Ovary (tissue), 9 donors: ENCODE measurements around the gene MINDY3. TPM values are rescaled to one million over a fixed set of nuclear protein-coding genes. Genes with fewer than 3 reads are reported as not detected.

Experiments
- DNase-seq, 5 donors: peaks; one replicate each; pipeline ENCODE4 v3.0.0-alpha.2; 2019 to 2020
- H3K27ac ChIP-seq, 2 donors: fragments of 200-600 bp; one replicate each; pipeline versions ENCODE4 v1.5.1 to v1.8.0; 2019 to 2022
- H3K27me3 ChIP-seq: fragments of 200-600 bp; one replicate; pipeline ENCODE4 v1.8.0; 2022
- H3K36me3 ChIP-seq: fragments of 200-600 bp; sonication (generic); one replicate; pipeline ENCODE4 v1.5.1; 2019
- H3K4me1 ChIP-seq: one replicate; pipeline ENCODE4 v1.8.1; 2013; ENCODE audit warnings: mild to moderate bottlenecking, moderate library complexity; ENCODE audit not compliant: insufficient read depth
- H3K4me3 ChIP-seq: fragments of 200-600 bp; sonication (generic); one replicate; pipeline ENCODE4 v1.5.1; 2017
- H3K9me3 ChIP-seq, 2 donors: fragments of 200-600 bp in 1 of 2; sonication (generic) in 1 of 2; one replicate each; pipeline versions ENCODE4 v1.5.1 to v1.8.1; 2013 to 2019; ENCODE audit warnings: mild to moderate bottlenecking in 1 of 2, moderate library complexity in 1 of 2
- EP300 ChIP-seq: sonication (generic); formaldehyde crosslinking; IDR thresholded peaks from one replicate; pipeline ENCODE4 v1.6.1; 2017; ENCODE audit warnings: antibody characterized with exemption
- POLR2A ChIP-seq: fragments of 450-650 bp; IDR thresholded peaks from one replicate; pipeline ENCODE4 v1.6.1; 2017; ENCODE audit warnings: antibody characterized with exemption, mild to moderate bottlenecking, moderate library complexity
- WGBS, 3 donors: extraction: QIAGEN DNeasy Blood & Tissue Kit in 1 of 3; methylation state at CpG; one replicate each; pipeline versions ENCODE4 v1.1.5 to v1.1.7; 2013 to 2017; 5-methylcytosine and 5-hydroxymethylcytosine counted together
- intact Hi-C, 4 donors: fragments of 100-400 bp; cut with DNase I; formaldehyde crosslinking; loops; one replicate each; pipeline versions ENCODE4 v1.11.0 to v1.15.1; 2022 to 2023
- polyA plus RNA-seq, 2 donors: library from polyadenylated mRNA; stranded (reverse); fragments of 200-250 nt in 1 of 2; fragments of 350-450 nt in 1 of 2; fragmentation: Illumina TruSeq in 1 of 2; extraction: RNeasy Lipid Tissue Mini Kit (QIAGEN cat#74804) in 1 of 2; gene quantifications; one replicate each; pipeline ENCODE4 v1.2.3, GENCODE V29; 2013 to 2014
- total RNA-seq, 7 donors: library from RNA; depleted of rRNA in 2 of 7; stranded (reverse); fragments of >200 nt in 2 of 7; fragmentation: NEBNext Ultra II Directional in 3 of 7; extraction: Animal tissue kit (Norgen Biotek cat#: 25700) in 3 of 7; gene quantifications; one replicate each; pipeline versions ENCODE4 v1.1.0 to v1.2.4, GENCODE V29; 2016 to 2023
- TF ChIP-seq, protein P1 (sequence below), 3 donors: fragments of 450-650 bp in 2 of 3; fragments of 200-600 bp in 1 of 3; IDR thresholded peaks; one replicate each; pipeline versions ENCODE4 v1.5.1 to v1.8.0; 2016 to 2022; ENCODE audit warnings: antibody characterized with exemption in 3 of 3, mild to moderate bottlenecking in 1 of 3
- donor health status: DM: no; HTN: no; CAD: no; lungs with moderate emphysema.
- donor health status: DM: no; HTN: no; CAD: no.
- donor health status: Bipolar disorder and iron deficiency.
- donor health status: DM: yes; HTN: yes; CAD: no.
- donor health status: DM: no; HTN: no; CAD: no.
- donor health status: DM: yes; HTN: yes; CAD: no.

Gene MINDY3
- total and polyA plus RNA-seq, 9 donors, result 15.7 to 43.3 (median 31.6) TPM

GRCh38 chr10:15796762-15797161, 63.5 kb downstream of the MINDY3 start:
- Histone ChIP-seq H3K9me3 (no peaks in the 10 kb centered on the region), H3K4me3 (no peak overlapping the region), H3K4me1 (no peaks in the 10 kb centered on the region), H3K36me3 (no peaks in the 10 kb centered on the region), H3K27ac (no peak overlapping the region), H3K27me3 (no peaks in the 10 kb centered on the region)
- no peak for TF ChIP-seq POLR2A
- no peak for TF ChIP-seq EP300
- TF ChIP-seq, protein P1, sequence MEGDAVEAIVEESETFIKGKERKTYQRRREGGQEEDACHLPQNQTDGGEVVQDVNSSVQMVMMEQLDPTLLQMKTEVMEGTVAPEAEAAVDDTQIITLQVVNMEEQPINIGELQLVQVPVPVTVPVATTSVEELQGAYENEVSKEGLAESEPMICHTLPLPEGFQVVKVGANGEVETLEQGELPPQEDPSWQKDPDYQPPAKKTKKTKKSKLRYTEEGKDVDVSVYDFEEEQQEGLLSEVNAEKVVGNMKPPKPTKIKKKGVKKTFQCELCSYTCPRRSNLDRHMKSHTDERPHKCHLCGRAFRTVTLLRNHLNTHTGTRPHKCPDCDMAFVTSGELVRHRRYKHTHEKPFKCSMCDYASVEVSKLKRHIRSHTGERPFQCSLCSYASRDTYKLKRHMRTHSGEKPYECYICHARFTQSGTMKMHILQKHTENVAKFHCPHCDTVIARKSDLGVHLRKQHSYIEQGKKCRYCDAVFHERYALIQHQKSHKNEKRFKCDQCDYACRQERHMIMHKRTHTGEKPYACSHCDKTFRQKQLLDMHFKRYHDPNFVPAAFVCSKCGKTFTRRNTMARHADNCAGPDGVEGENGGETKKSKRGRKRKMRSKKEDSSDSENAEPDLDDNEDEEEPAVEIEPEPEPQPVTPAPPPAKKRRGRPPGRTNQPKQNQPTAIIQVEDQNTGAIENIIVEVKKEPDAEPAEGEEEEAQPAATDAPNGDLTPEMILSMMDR (IDR thresholded peaks at IDR 0.05), result no peak
- intact Hi-C loops, result loop anchor here in 1 of 4 donors (10.0 kb wide), 1 partner anchor 52 kb away; no protein-coding TSS in a partner anchor
- no peak for DNase-seq
- WGBS, 3 donors, result 88 to 91% (median 91%) methylated on average over 1 of the region's 1 CpG

GRCh38 chr10:15796098-15796759, 64.1 kb downstream of the MINDY3 start:
- no peak for DNase-seq
- TF ChIP-seq, protein P1 (IDR thresholded peaks at IDR 0.05), result no peak
- no peak for TF ChIP-seq EP300
- no peak for TF ChIP-seq POLR2A
- intact Hi-C loops, result loop anchor here in 1 of 4 donors (10.0 kb wide), 1 partner anchor 51 kb away; no protein-coding TSS in a partner anchor
- Histone ChIP-seq H3K4me3 (no peak overlapping the region), H3K27me3 (no peaks in the 10 kb centered on the region), H3K4me1 (peaks cover 3% of the 10 kb centered on the region), H3K27ac (no peak overlapping the region), H3K36me3 (no peaks in the 10 kb centered on the region), H3K9me3 (no peaks in the 10 kb centered on the region)
- WGBS, 3 donors, result 84 to 87% (median 87%) methylated on average over 5 of the region's 5 CpGs

GRCh38 chr10:15795036-15795792, 65.1 kb downstream of the MINDY3 start:
- H3K4me3 ChIP-seq, result no peak overlapping the region
- no peak for DNase-seq
- 73 to 87% (median 80%) methylated on average over 7 of the region's 7 CpGs for WGBS, 3 donors
- no peaks in the 10 kb centered on the region for H3K9me3 ChIP-seq
- H3K36me3 ChIP-seq, result no peaks in the 10 kb centered on the region
- TF ChIP-seq, protein P1 (IDR thresholded peaks at IDR 0.05), result no peak
- TF ChIP-seq EP300, result no peak
- TF ChIP-seq POLR2A, result no peak
- no peaks in the 10 kb centered on the region for H3K27me3 ChIP-seq
- peaks cover 5% of the 10 kb centered on the region for H3K4me1 ChIP-seq
- H3K27ac ChIP-seq, result no peak overlapping the region
- intact Hi-C loops, result loop anchor here in 1 of 4 donors (10.0 kb wide), 1 partner anchor 50 kb away; no protein-coding TSS in a partner anchor

DNA sequence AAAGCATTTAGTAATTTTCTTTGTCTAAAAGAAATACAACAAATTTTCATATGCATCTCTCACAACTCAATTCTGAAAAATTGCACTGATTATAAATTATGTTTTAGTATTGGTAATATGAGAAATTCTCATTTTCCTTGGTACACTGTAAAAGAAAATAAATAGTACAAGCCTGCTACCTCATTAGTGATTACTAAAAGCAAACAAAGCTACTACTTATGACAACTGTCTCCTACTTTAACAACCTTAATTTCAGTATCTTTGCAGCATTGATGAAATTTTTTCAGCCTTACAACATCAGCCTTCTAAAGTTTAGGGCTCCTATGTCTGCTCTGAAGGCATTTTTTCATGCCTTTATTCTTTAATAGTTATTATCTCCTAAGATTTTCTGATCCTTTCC, 65.7 kb downstream of the MINDY3 start:
- TF ChIP-seq POLR2A, result no peak
- no peak for TF ChIP-seq EP300
- TF ChIP-seq, protein P1 (IDR thresholded peaks at IDR 0.05), result no peak
- intact Hi-C loops, result loop anchor here in 1 of 4 donors (10.0 kb wide), 1 partner anchor 50 kb away; no protein-coding TSS in a partner anchor
- no peak overlapping the region for H3K4me3 ChIP-seq
- H3K27me3 ChIP-seq, result no peaks in the 10 kb centered on the region
- no peaks in the 10 kb centered on the region for H3K36me3 ChIP-seq
- no peak for DNase-seq
- peaks cover 5% of the 10 kb centered on the region for H3K4me1 ChIP-seq
- H3K27ac ChIP-seq, result no peak overlapping the region
- no peaks in the 10 kb centered on the region for H3K9me3 ChIP-seq
